ENCODE data around the gene SIPA1L3.
A peak's percentile ranks its signal among the peaks of the same experiment; 100 is the strongest.

Gene SIPA1L3

GRCh38 chr19:38208571-38208970 lies 301.6 kb downstream of the SIPA1L3 start:
- Histone ChIP-seq H3K36me3 (replicated peaks in 1 of 2; ENCODE audit: control insufficient read depth in 2 of 2, insufficient read depth in 2 of 2, low read length in 2 of 2) (peaks cover 0 to 16% of the 10 kb centered on the region in 2 donors), H3K4me1 (ENCODE audit: control insufficient read depth in 2 of 2, insufficient read depth in 1 of 2, low read depth in 1 of 2, low read length in 2 of 2) (peaks cover 27 to 37% of the 10 kb centered on the region in 2 donors), H3K4me2 (ENCODE audit: insufficient read depth, low read length, poor library complexity, severe bottlenecking) (no peak overlapping the region), H2AFZ (ENCODE audit: low read length) (no peak overlapping the region), H4K8ac (ENCODE audit: low read depth, low read length) (no peak overlapping the region), H2BK12ac (ENCODE audit: low read length) (no peak overlapping the region), H3K23ac (ENCODE audit: low read depth, low read length, poor library complexity) (no peak overlapping the region), H3K4ac (ENCODE audit: low read length) (no peak overlapping the region), H3K9ac (ENCODE audit: low read depth, low read length, poor library complexity) (no peak overlapping the region), H3K18ac (ENCODE audit: low read length) (no peak overlapping the region), H3K14ac (ENCODE audit: low read length) (no peak overlapping the region), H4K91ac (ENCODE audit: low read depth, low read length, poor library complexity) (no peak overlapping the region), H2AK5ac (ENCODE audit: low read depth, low read length) (no peak overlapping the region), H3K4me3 (ENCODE audit: low read length in 2 of 2) (no peak overlapping the region), H2BK15ac (ENCODE audit: low read length) (no peak overlapping the region), H3K79me1 (ENCODE audit: low read depth, low read length) (peaks cover 1% of the 10 kb centered on the region), H3K9me3 (replicated peaks in 1 of 2; ENCODE audit: control insufficient read depth in 2 of 2, insufficient read depth in 1 of 2, low read depth in 1 of 2, low read length in 2 of 2) (no peaks in the 10 kb centered on the region), H2BK5ac (ENCODE audit: low read length) (no peak overlapping the region), H2BK120ac (ENCODE audit: low read depth, low read length) (no peak overlapping the region), H3K27me3 (ENCODE audit: control insufficient read depth in 3 of 3, insufficient read depth in 3 of 3, low read depth in 1 of 3, low read length in 3 of 3) (no peaks in the 10 kb centered on the region), H3K27ac (replicated peaks; ENCODE audit: low read length) (no peak overlapping the region)
- WGBS, 2 donors (ENCODE audit: extremely low coverage in 2 of 2, insufficient read length in 2 of 2, insufficient replicate concordance in 1 of 2) = no CpG with 5 or more reads among the region's 3 CpGs
- DNase-seq (ENCODE audit: low spot score) = no peak

- H2BK5ac ChIP-seq (ENCODE audit: low read length) = no peak overlapping the region
- H3K4me1 ChIP-seq (ENCODE audit: control insufficient read depth in 2 of 2, insufficient read depth in 1 of 2, low read depth in 1 of 2, low read length in 2 of 2) = peaks cover 31 to 43% of the 10 kb centered on the region in 2 donors
- no peak overlapping the region for H3K4ac ChIP-seq (ENCODE audit: low read length)
- H2BK12ac ChIP-seq (ENCODE audit: low read length) = peak overlapping the region; percentile 2
- H3K27ac ChIP-seq (replicated peaks; ENCODE audit: low read length) = peak overlapping the region; percentile 84
- H2BK15ac ChIP-seq (ENCODE audit: low read length) = no peak overlapping the region
- H3K4me3 ChIP-seq (ENCODE audit: low read length in 2 of 2) = peak overlapping the region in 1 of 2 donors; percentile 45
- no peak overlapping the region for H2BK120ac ChIP-seq (ENCODE audit: low read depth, low read length)
- no peak overlapping the region for H3K14ac ChIP-seq (ENCODE audit: low read length)
- H3K4me2 ChIP-seq (ENCODE audit: insufficient read depth, low read length, poor library complexity, severe bottlenecking) = peak overlapping the region; percentile 85
- no CpG with 5 or more reads among the region's 5 CpGs for WGBS, 2 donors (ENCODE audit: extremely low coverage in 2 of 2, insufficient read length in 2 of 2, insufficient replicate concordance in 1 of 2)
- H2AFZ ChIP-seq (ENCODE audit: low read length) = peak overlapping the region; percentile 84
- H3K79me1 ChIP-seq (ENCODE audit: low read depth, low read length) = peaks cover 3% of the 10 kb centered on the region
- H3K9ac ChIP-seq (ENCODE audit: low read depth, low read length, poor library complexity) = no peak overlapping the region
- peak overlapping the region; percentile 97 for H3K18ac ChIP-seq (ENCODE audit: low read length)
- H3K9me3 ChIP-seq (replicated peaks in 1 of 2; ENCODE audit: control insufficient read depth in 2 of 2, insufficient read depth in 1 of 2, low read depth in 1 of 2, low read length in 2 of 2) = no peaks in the 10 kb centered on the region
- no peak overlapping the region for H3K23ac ChIP-seq (ENCODE audit: low read depth, low read length, poor library complexity)
- no peaks in the 10 kb centered on the region for H3K27me3 ChIP-seq (ENCODE audit: control insufficient read depth in 3 of 3, insufficient read depth in 3 of 3, low read depth in 1 of 3, low read length in 3 of 3)
- no peak overlapping the region for H4K8ac ChIP-seq (ENCODE audit: low read depth, low read length)
- H4K91ac ChIP-seq (ENCODE audit: low read depth, low read length, poor library complexity) = no peak overlapping the region
- H2AK5ac ChIP-seq (ENCODE audit: low read depth, low read length) = peak overlapping the region; percentile 88
- DNase-seq (ENCODE audit: low spot score) = no peak
- peaks cover 0 to 19% of the 10 kb centered on the region in 2 donors for H3K36me3 ChIP-seq (replicated peaks in 1 of 2; ENCODE audit: control insufficient read depth in 2 of 2, insufficient read depth in 2 of 2, low read length in 2 of 2)
Measured at GRCh38 chr19:38209152-38209551, 302.1 kb downstream of the SIPA1L3 start.

GRCh38 chr19:38209671-38210457 lies 302.9 kb downstream of the SIPA1L3 start:
- peaks cover 31 to 43% of the 10 kb centered on the region in 2 donors for H3K4me1 ChIP-seq (ENCODE audit: control insufficient read depth in 2 of 2, insufficient read depth in 1 of 2, low read depth in 1 of 2, low read length in 2 of 2)

DNA sequence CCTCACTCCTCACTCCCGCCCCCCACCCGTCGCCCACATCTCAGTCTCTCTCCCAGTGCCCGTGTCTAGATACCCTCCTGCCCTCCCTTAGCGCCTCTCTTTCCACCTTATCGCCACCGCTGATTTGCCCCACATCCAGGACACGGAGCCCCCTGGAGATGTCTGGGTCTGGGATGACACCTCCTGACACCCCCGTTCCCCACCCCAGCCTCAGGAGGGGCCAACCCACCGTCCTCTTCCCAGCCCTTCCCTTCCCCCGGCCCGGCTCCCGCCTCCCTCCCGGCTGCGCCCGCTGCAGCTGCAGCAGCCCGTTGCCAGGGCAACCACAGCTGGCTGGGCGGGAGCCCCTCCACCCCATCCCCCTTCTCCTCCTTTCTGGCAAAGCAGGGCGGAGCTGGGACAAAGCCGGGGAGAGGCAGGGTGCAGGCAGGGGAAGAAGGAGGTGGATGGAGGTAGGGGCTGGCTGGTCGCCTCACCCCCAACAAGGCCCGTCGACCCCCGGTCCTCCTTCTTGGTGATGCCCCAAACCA lies 303.5 kb downstream of the SIPA1L3 start:
- Histone ChIP-seq H3K4me3 (ENCODE audit: low read length in 2 of 2) (peak overlapping the region; percentile 45 to 68), H3K9me3 (replicated peaks in 1 of 2; ENCODE audit: control insufficient read depth in 2 of 2, insufficient read depth in 1 of 2, low read depth in 1 of 2, low read length in 2 of 2) (no peaks in the 10 kb centered on the region), H3K18ac (ENCODE audit: low read length) (peak overlapping the region; percentile 100), H4K91ac (ENCODE audit: low read depth, low read length, poor library complexity) (peak overlapping the region; percentile 93), H2BK5ac (ENCODE audit: low read length) (peak overlapping the region; percentile 98), H3K23ac (ENCODE audit: low read depth, low read length, poor library complexity) (no peak overlapping the region), H3K9ac (ENCODE audit: low read depth, low read length, poor library complexity) (peak overlapping the region; percentile 96), H2BK12ac (ENCODE audit: low read length) (no peak overlapping the region), H2AK5ac (ENCODE audit: low read depth, low read length) (peak overlapping the region; percentile 97), H3K4ac (ENCODE audit: low read length) (peak overlapping the region; percentile 76), H2BK15ac (ENCODE audit: low read length) (peak overlapping the region; percentile 99), H3K27ac (replicated peaks; ENCODE audit: low read length) (peak overlapping the region; percentile 96), H2AFZ (ENCODE audit: low read length) (peak overlapping the region; percentile 84), H3K4me1 (ENCODE audit: control insufficient read depth in 2 of 2, insufficient read depth in 1 of 2, low read depth in 1 of 2, low read length in 2 of 2) (peaks cover 31 to 43% of the 10 kb centered on the region in 2 donors), H3K79me1 (ENCODE audit: low read depth, low read length) (peaks cover 6% of the 10 kb centered on the region), H3K36me3 (replicated peaks in 1 of 2; ENCODE audit: control insufficient read depth in 2 of 2, insufficient read depth in 2 of 2, low read length in 2 of 2) (peaks cover 4 to 21% of the 10 kb centered on the region in 2 donors), H3K4me2 (ENCODE audit: insufficient read depth, low read length, poor library complexity, severe bottlenecking) (peak overlapping the region; percentile 86), H4K8ac (ENCODE audit: low read depth, low read length) (no peak overlapping the region), H2BK120ac (ENCODE audit: low read depth, low read length) (peak overlapping the region; percentile 98), H3K27me3 (ENCODE audit: control insufficient read depth in 3 of 3, insufficient read depth in 3 of 3, low read depth in 1 of 3, low read length in 3 of 3) (no peaks in the 10 kb centered on the region), H3K14ac (ENCODE audit: low read length) (no peak overlapping the region)
- no CpG with 5 or more reads among the region's 24 CpGs for WGBS, 2 donors (ENCODE audit: extremely low coverage in 2 of 2, insufficient read length in 2 of 2, insufficient replicate concordance in 1 of 2)
- DNase-seq (ENCODE audit: low spot score) = peak; percentile 87

More at GRCh38 chr19:38209671-38210457, 302.9 kb downstream of the SIPA1L3 start:
- WGBS, 2 donors (ENCODE audit: extremely low coverage in 2 of 2, insufficient read length in 2 of 2, insufficient replicate concordance in 1 of 2) = no CpG with 5 or more reads among the region's 30 CpGs
- Histone ChIP-seq H2BK5ac (ENCODE audit: low read length) (peak overlapping the region; percentile 98), H3K79me1 (ENCODE audit: low read depth, low read length) (peaks cover 6% of the 10 kb centered on the region), H4K8ac (ENCODE audit: low read depth, low read length) (no peak overlapping the region), H3K9ac (ENCODE audit: low read depth, low read length, poor library complexity) (peak overlapping the region; percentile 92), H3K36me3 (replicated peaks in 1 of 2; ENCODE audit: control insufficient read depth in 2 of 2, insufficient read depth in 2 of 2, low read length in 2 of 2) (peaks cover 4 to 22% of the 10 kb centered on the region in 2 donors), H2AFZ (ENCODE audit: low read length) (peak overlapping the region; percentile 84), H3K27ac (replicated peaks; ENCODE audit: low read length) (peak overlapping the region; percentile 84), H3K9me3 (replicated peaks in 1 of 2; ENCODE audit: control insufficient read depth in 2 of 2, insufficient read depth in 1 of 2, low read depth in 1 of 2, low read length in 2 of 2) (no peaks in the 10 kb centered on the region), H3K4me3 (ENCODE audit: low read length in 2 of 2) (peak overlapping the region; percentile 45 to 72), H3K4me2 (ENCODE audit: insufficient read depth, low read length, poor library complexity, severe bottlenecking) (peak overlapping the region; percentile 85), H3K14ac (ENCODE audit: low read length) (peak overlapping the region; percentile 39), H2BK120ac (ENCODE audit: low read depth, low read length) (peak overlapping the region; percentile 95), H2AK5ac (ENCODE audit: low read depth, low read length) (peak overlapping the region; percentile 88), H3K23ac (ENCODE audit: low read depth, low read length, poor library complexity) (peak overlapping the region; percentile 45), H2BK12ac (ENCODE audit: low read length) (peak overlapping the region; percentile 24), H3K18ac (ENCODE audit: low read length) (peak overlapping the region; percentile 97), H3K4ac (ENCODE audit: low read length) (peak overlapping the region; percentile 70), H2BK15ac (ENCODE audit: low read length) (peak overlapping the region; percentile 80), H4K91ac (ENCODE audit: low read depth, low read length, poor library complexity) (peak overlapping the region; percentile 96), H3K27me3 (ENCODE audit: control insufficient read depth in 3 of 3, insufficient read depth in 3 of 3, low read depth in 1 of 3, low read length in 3 of 3) (no peaks in the 10 kb centered on the region)
- peak; percentile 53 for DNase-seq (ENCODE audit: low spot score)

Data from neuronal stem cell (in vitro differentiated cells).